ENCODE data around the gene PPP2R1B. TPM values are rescaled to one million over a fixed set of nuclear protein-coding genes. Genes with fewer than 3 reads are reported as not detected.
A peak's percentile ranks its signal among the peaks of the same experiment; 100 is the strongest.
"Not testable (repeated sequence)": the region's sequence is repeated elsewhere in the genome, so short reads cannot be mapped to it uniquely, and the experiment has no call there.

The PPP2R1B gene
- total RNA-seq, 1 donor from 2014 or later, result 20.6 TPM

DNA sequence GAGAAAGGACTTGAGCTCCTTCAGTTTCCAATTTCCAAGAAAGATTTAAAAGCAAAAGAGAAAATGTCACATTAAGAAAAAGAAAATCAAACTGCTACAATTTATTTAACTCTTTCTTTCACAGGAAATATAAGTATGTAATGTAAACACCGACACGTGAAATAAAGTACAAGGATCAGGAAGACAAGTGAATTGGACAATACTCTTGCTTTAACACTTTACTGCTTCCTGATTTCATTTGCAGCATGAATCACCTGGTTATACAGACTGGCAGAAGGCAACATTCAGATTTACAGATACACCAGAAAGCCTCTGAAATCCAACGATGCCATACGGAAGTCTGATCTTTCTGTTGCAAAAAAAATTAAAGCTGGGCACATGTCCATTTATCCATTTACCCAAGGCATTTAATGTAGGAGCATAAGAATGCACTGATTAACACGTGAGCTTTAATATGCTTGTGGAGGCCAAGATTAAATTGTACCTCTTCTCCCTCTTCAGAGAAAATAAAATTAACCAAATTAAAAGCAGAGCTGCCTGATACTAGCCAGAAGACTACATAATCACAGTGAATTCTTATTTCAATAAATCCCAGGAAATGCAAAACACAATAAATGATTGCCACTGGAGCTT is 16.0 kb upstream of the PPP2R1B start:
- no peak for DNase-seq

DNA sequence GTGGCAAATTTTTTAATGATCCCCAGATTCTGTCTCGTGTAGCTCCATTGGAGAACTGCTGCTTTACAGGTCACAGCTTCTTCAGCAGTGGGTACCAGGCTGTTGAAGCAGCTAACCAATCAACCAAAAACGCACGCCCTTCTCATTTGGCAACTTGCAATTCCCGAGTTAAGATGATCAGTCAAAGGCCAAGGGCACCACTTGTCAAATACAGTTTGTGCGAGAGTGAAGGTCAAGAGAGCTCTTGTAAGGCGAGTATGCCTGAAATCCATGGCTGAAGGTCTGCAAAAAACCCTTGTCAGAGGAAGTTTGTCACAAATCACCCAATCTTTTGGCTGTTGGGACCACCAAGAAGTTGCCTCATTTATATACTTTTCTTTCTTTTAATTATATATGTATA is 12.9 kb upstream of the PPP2R1B start:
- no peak for DNase-seq

DNA sequence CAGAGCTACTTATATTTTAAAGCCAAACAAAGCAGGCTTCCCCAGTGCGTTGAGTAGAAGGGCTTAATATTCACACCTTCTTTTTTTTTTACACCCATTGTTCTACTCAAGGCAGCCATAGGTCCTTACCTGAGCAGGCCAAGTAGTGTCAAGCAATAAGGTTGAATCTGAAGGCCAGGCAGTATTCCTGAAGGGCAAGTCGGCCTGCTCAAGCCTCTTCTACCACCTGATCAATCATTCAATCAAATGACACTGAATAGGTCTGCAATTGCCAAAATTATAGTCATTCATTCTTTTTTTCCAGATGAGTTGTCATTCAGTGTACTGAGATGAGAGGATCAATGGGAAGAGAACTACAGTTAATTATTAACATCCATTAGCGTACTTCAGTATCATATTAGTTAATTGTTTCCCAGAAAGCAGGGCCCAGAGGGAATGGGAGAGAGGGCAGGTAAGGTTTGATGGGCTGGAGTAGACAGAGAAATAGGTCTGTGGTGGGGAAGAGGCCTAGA is 11.9 kb upstream of the PPP2R1B start:
- no peak for DNase-seq

DNA sequence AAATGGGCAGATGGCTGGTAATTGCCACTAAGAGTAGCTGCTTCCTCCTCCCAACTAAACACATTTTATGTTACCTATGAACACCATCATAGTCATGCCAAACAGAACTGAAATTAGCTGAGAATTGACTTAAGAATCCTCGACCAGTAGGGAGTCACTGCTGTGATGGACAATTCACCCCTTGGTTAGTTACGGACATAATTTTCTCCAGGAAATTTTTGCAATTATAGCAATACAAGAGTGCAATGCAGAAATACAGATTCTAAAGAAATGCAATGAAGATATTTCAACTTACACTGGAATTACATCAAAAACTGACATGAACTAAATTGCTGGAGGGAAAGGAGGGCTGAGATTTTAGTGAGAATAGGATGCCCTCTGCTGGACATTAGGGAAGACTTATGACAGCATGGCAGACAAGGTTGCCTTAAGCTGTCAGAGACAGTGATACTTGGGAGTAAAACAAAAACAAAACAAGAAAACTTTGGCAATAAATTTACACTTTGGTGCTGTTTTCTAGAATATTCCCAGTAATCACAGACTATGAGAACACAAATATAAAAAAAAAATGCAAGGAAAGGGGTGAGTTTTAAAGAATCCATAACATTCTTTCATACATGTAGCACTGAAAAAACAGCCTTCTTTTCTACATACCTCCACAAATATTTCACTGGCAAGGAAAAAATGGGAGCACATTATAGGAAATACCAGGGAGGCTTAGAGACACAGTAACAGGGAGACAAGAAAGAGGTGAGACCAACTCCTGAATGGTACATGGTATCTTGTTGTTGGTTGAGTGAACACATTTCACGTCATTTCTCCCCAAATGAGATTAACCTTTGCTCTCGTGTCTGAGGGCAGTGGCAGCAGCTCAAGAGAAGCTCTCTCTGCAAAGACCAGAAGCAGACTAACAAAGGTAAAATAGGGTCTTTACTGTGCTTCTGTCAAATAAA is 11.2 kb upstream of the PPP2R1B start:
- DNase-seq, result peak; percentile 91

DNA sequence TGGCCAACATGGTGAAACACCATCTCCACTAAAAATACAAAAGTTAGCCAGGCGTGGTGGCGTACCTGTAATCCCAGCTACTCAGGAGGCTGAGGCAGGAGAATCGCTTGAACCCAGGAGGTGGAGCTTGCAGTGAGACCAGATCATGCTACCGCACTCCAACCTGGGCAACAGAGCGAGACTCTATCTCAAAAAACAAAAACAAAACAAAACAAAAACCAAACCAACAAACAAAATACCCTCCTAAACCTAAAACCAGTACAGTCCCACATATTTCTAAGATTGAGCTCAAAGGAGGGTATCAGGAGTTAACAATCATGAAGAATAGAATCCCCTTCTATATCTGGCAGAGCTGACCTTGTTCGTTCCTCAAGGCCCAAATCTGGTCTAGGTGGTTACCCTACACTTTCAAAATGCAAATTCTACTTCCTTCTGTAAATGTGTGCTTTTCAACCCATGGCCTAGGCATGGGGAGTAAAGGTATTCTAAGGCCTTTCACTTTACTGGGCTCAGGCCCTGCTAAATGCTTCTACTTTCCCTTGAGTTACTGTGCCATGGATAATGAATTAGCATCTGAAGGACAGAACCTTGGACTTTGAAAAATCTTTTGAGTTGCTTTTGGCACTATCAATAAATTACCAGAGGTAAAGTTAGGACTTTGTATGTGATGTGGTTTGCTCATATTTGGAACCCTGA is 10.4 kb upstream of the PPP2R1B start:
- DNase-seq, result no peak

DNA sequence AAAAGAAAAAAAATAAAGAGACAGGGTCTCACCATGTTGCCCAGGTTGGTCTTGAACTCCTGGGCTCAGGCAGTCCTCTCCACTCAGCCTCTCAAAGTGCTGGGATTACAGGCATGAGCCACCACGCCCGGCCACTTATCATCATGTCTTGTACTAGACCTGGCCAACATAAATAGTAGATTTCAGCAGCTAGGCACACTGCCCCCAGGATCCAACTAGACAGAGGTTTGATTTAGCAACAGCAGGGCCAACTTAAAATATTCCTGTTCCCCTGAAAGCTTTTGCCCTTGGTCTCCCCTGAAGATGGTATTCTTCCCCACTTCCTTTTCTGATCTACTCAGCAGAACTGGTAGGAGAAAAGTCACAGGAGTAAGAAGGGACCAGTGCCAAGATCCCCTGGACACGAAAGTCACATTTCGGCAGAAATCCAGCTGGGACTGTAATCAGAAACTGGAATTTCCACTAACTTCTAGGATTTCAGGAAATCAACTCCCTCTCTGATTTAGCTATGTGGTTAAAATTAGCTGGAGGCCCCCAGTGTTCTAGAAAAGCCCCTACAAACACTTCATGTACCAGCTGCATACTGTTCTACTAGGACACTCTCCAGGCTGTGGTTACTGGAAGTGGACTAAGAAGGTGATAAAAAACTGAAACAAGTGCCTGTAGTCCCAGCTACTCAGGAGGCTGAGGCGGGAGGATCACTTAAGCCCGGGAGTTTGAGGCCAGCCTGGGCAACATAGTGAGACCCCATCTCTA is 8.9 kb upstream of the PPP2R1B start:
- DNase-seq, result peak; percentile 66

DNA sequence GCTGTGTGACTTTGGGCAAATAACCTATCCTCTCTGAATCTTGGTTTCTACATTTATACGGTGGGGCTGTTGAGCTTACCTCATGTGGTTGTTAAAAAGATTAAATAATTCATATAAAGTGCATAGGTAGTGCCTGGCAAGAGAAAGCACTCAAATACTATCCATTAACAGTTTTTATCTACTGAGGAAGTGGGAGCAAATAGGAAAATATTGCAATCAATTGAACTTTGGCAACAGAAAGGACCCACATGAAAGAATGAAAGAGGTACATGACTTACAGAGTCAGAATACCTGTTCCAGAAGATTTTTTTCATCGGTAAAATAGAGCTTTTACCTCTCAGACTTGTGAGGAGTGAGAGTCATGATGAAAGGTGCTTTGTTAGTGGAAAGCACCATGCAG is 6.3 kb upstream of the PPP2R1B start:
- DNase-seq, result no peak

DNA sequence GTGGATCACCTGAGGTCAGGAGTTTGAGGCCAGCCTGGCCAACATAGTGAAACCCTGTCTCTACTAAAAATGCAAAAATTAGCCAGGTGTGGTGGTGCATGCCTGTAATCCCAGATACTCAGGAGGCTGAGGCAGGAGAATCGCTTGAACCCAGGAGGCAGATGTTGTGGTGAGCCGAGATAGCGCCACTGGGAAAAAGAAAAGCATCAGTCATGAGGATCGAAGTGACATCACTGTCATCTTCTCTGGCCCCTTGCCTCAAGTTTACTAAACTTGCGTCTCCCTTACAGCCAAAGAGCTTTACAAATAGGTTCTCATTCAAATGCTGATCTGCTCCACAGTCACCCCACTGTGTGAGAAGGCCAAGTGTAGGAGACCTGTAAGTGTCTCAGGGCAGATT is 5.0 kb upstream of the PPP2R1B start:
- DNase-seq, result not testable (repeated sequence)

DNA sequence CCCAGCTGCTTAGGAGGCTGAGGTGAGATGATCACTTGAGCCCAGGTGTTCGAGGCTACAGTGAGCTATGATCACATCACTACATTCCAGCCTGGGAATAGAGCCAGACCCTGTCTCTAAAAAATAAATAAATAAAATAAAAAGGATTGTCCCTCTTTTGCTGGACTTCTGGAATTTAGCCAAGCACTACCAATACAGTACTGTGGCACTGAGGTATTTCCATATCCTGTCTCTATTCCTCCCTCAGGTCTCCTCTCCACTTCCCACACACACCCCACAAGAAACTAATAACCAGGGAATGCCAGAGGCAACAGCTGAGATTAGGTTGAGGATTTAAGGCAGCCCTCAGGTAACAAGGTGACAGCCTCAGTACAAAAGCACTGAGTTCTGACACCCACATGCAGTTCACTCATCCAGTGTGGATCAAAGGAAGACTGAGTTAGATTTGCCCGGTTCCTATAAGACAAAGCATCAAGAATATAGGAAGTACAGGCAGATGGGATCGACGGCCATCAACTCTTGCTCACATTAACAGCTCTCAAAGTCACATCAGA is 4.5 kb upstream of the PPP2R1B start:
- DNase-seq, result no peak

DNA sequence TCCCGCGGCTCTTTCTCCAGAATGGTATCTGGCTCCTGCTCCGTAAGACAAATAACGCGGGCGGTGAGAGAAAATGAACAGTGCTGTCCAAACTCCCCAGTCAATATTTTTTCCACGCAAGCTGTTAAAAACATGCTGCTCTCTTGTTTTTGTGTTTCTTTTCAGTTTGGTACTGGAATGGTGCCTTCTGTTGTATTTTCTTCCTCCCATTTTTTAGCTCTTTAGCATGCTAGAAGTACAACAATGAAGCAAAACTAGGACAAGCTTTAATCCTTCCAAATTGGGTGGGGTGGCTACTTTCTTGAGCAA is 599 bp upstream of the PPP2R1B start:
- no peak for DNase-seq

DNA sequence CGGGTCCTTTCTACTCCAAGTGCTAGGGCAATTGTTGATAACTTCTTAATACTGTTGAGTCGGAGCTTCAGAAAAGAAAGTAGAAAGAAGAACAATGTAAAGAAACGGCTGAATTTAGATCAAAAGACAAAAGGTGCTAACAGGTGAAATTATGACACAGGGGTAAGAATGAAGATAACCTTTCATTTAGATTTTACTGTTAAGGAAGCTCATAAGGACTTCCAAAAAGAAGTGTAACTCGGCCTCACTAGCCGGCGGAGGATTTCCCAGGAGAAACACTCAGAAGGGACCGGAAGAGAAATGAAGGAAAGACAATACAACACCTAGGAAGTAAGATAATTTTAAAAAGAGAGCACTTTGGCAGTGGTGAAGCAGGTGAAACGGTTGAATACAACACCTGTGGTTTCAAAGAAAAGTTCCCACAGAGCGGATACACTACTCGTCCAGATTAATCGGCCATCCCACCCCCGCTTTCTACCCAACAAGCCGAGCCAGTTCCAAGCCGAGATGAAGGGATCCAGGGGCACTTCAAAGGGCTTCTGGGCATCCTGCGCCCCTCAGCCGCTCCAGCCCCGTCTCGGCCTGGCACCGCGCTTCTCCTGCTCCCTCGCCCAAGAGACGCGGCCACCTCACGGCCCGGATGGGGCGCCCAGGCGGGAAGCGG is 737 bp downstream of the PPP2R1B start:
- DNase-seq, result no peak

DNA sequence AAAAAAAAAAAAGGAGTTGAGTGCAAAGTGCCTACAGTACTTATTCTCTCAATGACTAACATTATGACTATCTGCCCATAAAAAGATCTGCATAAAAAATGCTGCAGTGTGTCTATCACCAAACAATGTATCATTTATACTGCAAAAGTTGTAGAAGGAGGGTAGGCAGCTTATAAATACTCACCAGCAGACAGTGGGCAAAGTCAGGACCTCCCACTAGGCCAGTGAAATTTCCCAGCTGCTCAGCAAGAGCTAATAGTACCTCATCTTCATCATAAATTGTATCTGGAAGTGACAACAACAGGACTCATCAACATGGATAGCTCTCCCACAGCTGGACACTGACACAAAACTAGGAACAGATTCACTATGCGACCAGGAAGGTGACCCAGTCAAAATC is 1.6 kb downstream of the PPP2R1B start:
- no peak for DNase-seq

DNA sequence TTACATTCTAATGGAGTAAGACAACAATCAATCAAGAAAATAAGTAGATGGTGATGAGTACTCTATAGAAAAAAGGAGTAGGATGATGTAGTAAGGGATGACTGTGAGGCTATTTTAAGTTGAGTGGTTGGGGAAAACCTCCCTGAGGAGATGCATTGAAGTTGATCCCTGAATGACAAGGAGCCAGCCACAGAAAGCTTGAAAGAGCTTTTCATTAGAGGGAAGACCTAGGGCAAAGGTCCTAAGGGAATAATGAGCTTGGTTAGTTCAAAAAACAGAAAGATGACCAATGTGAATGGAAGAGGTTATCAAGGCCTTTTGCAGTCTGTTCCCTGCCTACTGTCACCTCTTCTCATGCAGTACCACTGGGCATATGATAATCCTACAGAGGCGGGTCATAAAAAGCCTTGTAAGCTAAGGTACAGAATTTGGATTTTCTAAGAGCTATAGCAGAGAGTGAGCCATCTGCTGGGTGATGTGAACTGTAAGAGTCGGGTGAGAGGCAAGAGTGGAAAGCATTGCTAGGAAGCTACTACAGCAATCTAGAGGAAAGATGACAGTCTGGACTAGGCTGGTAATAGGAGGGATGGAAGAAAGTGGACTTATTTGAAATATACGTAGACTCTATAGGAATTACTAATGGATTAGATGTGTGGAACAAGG is 3.1 kb downstream of the PPP2R1B start:
- peak; percentile 10 for DNase-seq

DNA sequence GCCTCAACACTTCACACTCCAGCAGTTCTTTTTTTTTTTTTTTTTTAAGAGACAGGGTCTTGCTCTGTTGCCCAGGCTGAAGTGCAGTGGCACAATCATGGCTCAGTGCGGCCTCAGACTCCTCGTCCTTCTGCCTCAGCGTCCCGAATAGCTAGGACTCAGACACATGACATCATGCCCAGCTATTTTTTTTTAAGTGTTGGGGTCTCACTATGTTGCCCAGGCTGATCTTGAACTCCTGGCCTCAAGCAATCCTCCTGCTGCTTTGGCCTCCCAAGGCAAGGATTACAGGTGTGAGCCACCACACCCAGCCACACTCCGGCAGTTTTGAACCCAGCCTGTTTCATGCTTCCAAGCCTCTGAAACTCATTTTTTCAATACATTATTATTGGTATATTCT is 3.7 kb downstream of the PPP2R1B start:
- no peak for DNase-seq

DNA sequence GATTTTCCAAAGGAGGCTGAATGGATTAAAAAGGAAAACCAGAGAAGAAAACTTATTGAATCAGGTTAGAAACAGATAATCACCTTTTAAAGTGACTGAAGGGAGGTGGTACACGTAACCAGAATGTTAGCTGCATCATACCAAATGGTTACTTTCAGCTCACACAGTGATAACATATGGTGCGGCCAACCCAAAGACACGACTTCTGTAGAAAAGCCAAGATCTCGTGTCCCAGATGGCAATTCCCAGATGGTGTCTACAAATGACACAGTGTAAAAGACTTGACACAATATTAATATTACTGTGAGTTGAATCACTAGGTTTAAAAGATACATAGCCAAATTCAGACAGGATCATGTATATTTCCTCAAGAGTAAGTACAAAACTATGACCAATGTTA is 5.2 kb downstream of the PPP2R1B start:
- no peak for DNase-seq

DNA sequence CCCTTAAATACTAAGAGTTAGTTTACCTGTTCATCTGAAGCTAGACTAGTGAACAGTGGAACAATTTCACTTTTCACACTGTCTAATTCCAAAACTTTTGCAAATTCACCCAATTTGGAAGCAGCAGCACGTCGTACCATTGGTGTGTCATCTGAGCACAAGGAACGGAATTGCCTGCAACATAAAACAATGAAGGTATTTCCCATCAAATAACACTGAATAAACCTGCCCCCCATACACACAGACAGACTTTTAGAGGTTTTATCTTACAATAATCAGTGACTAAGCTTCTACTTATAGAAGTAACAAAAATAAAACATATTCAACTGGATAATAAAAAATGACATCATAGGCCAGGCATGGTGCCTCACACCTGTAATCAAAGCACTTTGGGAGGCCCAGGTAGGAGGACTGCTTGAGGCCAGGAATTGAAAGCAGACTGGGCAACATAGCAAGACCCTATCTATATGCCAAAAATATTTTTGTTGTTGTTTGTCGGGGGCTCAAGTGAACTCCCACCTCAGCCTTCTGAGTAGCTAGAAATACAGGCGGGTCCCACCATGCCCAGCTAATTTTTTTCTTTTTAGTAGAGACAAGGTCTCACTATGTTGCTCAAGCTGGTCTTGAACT is 6.3 kb downstream of the PPP2R1B start:
- DNase-seq, result no peak

DNA sequence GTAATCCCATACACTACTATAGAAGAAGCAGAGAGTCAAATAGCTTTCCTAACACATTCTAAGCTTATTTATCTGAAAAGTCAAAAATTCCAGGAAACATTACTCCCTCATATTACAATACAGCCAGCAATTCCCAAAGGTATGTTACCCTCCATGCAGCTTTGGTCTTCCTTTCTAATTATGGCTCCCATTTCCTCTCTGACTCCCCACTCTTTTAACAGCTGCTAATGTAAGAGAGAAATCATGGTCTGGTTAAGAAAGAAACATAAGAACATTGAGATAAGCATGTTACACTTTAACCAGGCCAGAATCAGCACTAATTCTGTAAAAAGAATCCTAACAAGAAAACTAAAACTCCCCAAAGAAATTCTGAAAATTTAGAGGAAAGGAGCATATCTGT is 6.8 kb downstream of the PPP2R1B start:
- DNase-seq, result no peak

DNA sequence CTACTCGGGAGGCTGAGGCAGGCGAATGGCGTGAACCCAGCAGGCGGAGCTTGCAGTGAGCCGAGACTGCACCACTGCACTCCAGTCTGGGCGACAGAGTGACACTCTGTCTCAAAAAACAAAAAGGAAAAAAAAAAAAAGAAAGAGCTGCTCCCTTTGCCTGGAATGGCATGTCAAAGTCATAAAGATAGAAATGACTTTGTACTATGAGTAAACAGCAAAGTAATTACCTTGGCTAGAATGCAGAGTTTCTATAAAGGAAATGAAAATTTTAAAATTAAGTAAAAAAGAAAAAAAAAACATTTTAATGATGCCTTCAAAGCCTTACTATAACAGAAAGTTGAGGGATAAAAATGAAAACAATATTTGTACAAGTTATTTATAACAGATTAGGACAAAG is 10.1 kb downstream of the PPP2R1B start:
- DNase-seq, result no peak

DNA sequence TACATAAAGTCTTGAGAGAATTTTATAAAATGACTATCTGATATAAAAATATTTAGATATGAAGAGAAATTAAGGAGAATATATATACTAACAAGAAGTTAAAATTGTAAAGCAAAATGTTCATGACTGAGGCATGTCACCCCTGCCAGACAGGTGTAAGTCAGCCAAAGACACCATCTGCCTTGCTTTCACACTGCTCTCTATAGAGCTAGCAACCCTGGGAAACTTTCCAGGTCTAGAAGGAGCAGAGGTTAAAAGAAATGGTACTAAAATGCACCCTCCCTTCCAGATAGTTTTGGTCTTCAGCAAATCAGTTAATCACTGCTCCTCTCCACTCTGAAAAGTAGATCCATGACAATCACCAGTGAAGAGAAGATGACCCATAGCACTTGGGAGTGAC is 16.5 kb downstream of the PPP2R1B start:
- no peak for DNase-seq

DNA sequence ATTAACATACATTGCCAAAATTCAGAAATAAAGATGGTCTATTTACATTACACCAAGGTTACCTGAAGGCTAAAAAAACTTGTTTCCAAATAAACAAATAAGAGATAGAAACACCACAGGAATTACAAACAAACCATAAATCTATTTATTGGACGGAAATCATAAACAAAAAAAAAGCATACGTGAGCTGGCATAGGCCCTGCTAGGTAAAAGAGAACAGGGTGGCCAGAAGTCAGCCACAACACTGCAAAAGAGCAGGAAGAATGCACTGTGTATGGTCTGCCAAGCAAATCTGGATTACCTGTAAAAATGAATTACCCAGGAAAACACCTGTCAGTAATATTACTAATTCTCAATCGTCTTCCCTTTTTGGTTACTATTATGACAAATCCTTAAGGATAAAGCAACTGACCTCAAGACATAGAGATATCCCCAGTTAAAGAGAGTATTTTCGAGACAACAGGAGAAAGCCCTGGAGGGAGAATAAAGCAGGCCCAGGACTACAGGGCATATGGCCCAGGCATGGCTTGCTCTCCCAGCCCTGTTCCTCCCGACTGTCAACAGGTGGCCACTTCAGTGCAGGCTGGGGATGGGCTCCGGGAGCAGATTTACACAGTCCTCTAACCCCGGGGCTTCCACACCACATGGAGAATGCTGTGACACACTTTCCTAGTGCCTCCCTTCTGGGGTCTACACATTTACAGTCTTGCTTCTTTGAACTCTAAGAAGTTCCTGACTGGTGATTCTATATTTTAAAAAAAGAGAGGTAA is 18.0 kb downstream of the PPP2R1B start:
- DNase-seq, result peak; percentile 61
